Stimulated activated CD4-positive, alpha-beta T cell treated with anti-CD3 and anti-CD28 coated beads, TNF-alpha, amount 100 ng/mL, for 24 hours (primary cell): ENCODE data around the gene SMAD3.
"Not testable (repeated sequence)": the region's sequence is repeated elsewhere in the genome, so short reads cannot be mapped to it uniquely, and the experiment has no call there.

Experiments used
- DNase-seq, 3 experiments: peaks; one replicate each; pipeline ENCODE4 v3.0.0-alpha.2; 2020; ENCODE audit warnings: low read depth in 3 of 3

Gene SMAD3

GRCh38 chr15:67065531-67066005 is at the start of gene SMAD3:
TSS of gene SMAD3 (plus strand) at chr15:67065602. CDS start at chr15:67066155, 553 bp downstream.
- peak in 2 of 3 experiments; percentile 40 to 72 for DNase-seq

- no peak for DNase-seq
Measured at GRCh38 chr15:67017311-67017710, 48.1 kb upstream of the SMAD3 start.

- no peak for DNase-seq
Measured at GRCh38 chr15:67018026-67018425, 47.4 kb upstream of the SMAD3 start.

GRCh38 chr15:67018441-67018840 is 47.0 kb upstream of the SMAD3 start:
- DNase-seq: no peak

- no peak for DNase-seq
Measured at GRCh38 chr15:67019069-67019468, 46.3 kb upstream of the SMAD3 start.

GRCh38 chr15:67019884-67020520 is 45.4 kb upstream of the SMAD3 start:
- no peak for DNase-seq

GRCh38 chr15:67020668-67021067 is 44.7 kb upstream of the SMAD3 start:
- DNase-seq: not testable (repeated sequence)

GRCh38 chr15:67021455-67021854 is 43.9 kb upstream of the SMAD3 start:
- no peak for DNase-seq

- DNase-seq: no peak
Measured at GRCh38 chr15:67022587-67023105, 42.8 kb upstream of the SMAD3 start.

- DNase-seq: no peak
Measured at GRCh38 chr15:67023517-67024313, 41.7 kb upstream of the SMAD3 start.

GRCh38 chr15:67024314-67024997 is 40.9 kb upstream of the SMAD3 start:
- DNase-seq: peak in 2 of 3 experiments; percentile 16 to 58

- no peak for DNase-seq
Measured at GRCh38 chr15:67024998-67025368, 40.4 kb upstream of the SMAD3 start.

GRCh38 chr15:67025719-67026609 is 39.4 kb upstream of the SMAD3 start:
- DNase-seq: no peak

- DNase-seq: no peak
Measured at GRCh38 chr15:67026610-67026967, 38.8 kb upstream of the SMAD3 start.

GRCh38 chr15:67028440-67028839 is 37.0 kb upstream of the SMAD3 start:
- not testable (repeated sequence) for DNase-seq

GRCh38 chr15:67030036-67030762 is 35.2 kb upstream of the SMAD3 start:
- DNase-seq: no peak

GRCh38 chr15:67031331-67031730 is 34.1 kb upstream of the SMAD3 start:
- DNase-seq: no peak

GRCh38 chr15:67032608-67033007 is 32.8 kb upstream of the SMAD3 start:
- DNase-seq: no peak

- DNase-seq: no peak
Measured at GRCh38 chr15:67033012-67033411, 32.4 kb upstream of the SMAD3 start.

- no peak for DNase-seq
Measured at GRCh38 chr15:67033571-67034044, 31.8 kb upstream of the SMAD3 start.

- DNase-seq: no peak
Measured at GRCh38 chr15:67035886-67036285, 29.5 kb upstream of the SMAD3 start.
